B cell (primary cell): ENCODE data around the gene KCNH5.

Source experiments
- CTCF ChIP-seq: fragments of 200-600 bp; IDR thresholded peaks from one replicate; pipeline ENCODE4 v1.8.0; 2022; ENCODE audit warnings: antibody characterized with exemption, mild to moderate bottlenecking
- EZH2 ChIP-seq: IDR thresholded peaks from 2 replicates; pipeline ENCODE4 v1.6.1; 2012; ENCODE audit warnings: borderline replicate concordance, low read depth, mild to moderate bottlenecking, moderate library complexity, low read length; ENCODE audit not compliant: insufficient read depth, poor library complexity, severe bottlenecking

GRCh38 chr14:62711351-62712023 lies 333.8 kb downstream of the KCNH5 start:
- no peak for TF ChIP-seq CTCF
- TF ChIP-seq EZH2, result no peak
